GM12873 (cell line): ENCODE results near the gene FBXW4.

Experiments
- TF ChIP-seq, protein P1 (sequence below): IDR thresholded peaks from 2 replicates; pipeline ENCODE4 v1.5.1; 2012; ENCODE audit warnings: low read depth, mild to moderate bottlenecking, moderate library complexity, low read length, control low read depth; ENCODE audit not compliant: insufficient read depth; ENCODE audit errors: missing control alignments

Gene FBXW4

GRCh38 chr10:101630633-101630920 is 64.4 kb downstream of the FBXW4 start:
- TF ChIP-seq, protein P1, sequence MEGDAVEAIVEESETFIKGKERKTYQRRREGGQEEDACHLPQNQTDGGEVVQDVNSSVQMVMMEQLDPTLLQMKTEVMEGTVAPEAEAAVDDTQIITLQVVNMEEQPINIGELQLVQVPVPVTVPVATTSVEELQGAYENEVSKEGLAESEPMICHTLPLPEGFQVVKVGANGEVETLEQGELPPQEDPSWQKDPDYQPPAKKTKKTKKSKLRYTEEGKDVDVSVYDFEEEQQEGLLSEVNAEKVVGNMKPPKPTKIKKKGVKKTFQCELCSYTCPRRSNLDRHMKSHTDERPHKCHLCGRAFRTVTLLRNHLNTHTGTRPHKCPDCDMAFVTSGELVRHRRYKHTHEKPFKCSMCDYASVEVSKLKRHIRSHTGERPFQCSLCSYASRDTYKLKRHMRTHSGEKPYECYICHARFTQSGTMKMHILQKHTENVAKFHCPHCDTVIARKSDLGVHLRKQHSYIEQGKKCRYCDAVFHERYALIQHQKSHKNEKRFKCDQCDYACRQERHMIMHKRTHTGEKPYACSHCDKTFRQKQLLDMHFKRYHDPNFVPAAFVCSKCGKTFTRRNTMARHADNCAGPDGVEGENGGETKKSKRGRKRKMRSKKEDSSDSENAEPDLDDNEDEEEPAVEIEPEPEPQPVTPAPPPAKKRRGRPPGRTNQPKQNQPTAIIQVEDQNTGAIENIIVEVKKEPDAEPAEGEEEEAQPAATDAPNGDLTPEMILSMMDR = no peak

GRCh38 chr10:101629837-101630632 is 64.9 kb downstream of the FBXW4 start:
- TF ChIP-seq, protein P1 = no peak

GRCh38 chr10:101625821-101626412 is 69.1 kb downstream of the FBXW4 start:
- TF ChIP-seq, protein P1 = no peak

GRCh38 chr10:101624526-101625102 is 70.4 kb downstream of the FBXW4 start:
- TF ChIP-seq, protein P1 = no peak

DNA sequence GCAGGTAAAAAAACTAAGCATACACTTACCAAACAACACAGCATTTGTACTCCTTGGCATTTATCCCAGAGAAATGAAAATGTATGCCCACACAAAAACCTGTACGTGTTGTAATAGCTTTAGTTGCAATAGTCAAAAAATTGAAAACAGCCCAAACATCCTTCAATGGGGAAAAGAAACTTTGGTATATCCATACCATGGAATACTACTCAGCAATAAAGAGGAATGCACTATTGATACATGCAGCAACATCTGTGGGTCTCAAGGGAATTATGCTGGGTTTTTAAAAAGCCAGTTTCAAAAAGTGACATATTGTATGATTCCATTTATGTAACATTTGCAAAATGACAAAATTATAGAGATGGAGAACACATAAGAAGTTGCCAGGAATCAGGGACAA is 71.4 kb downstream of the FBXW4 start:
- TF ChIP-seq, protein P1 = no peak

GRCh38 chr10:101619983-101620382 is 75.0 kb downstream of the FBXW4 start:
- TF ChIP-seq, protein P1 = no peak

- TF ChIP-seq, protein P1 = no peak
Measured at GRCh38 chr10:101618871-101619270, 76.1 kb downstream of the FBXW4 start.
